Left cardiac atrium (tissue), 4 donors: ENCODE data around the gene KRTAP4-1. TPM values are rescaled to one million over a fixed set of nuclear protein-coding genes. Genes with fewer than 3 reads are reported as not detected.
"Not testable (repeated sequence)": the region's sequence is repeated elsewhere in the genome, so short reads cannot be mapped to it uniquely, and the experiment has no call there.

Experiments used
- ATAC-seq, 2 donors: fragments of 200-7000 bp; cut with Tn5 transposase; one replicate each; pipeline ENCODE4 v1.9.1; 2020; ENCODE audit warnings: mild to moderate bottlenecking in 2 of 2, moderate library complexity in 2 of 2
- DNase-seq: peaks from one replicate; pipeline ENCODE4 v3.0.0-alpha.2; 2020
- intact Hi-C, 2 donors: fragments of 100-400 bp; cut with DNase I; formaldehyde crosslinking; loops; one replicate each; pipeline versions ENCODE4 v1.14.1 to v1.15.1; 2022 to 2023
- long read RNA-seq: library from polyadenylated mRNA; unstranded; transcript quantifications from one replicate; pipeline ENCODE4 v2.0.0, GENCODE V29; 2021
- total RNA-seq, 2 donors: library from RNA; stranded (reverse); fragmentation: NEBNext Ultra II Directional; extraction: Animal tissue kit (Norgen Biotek cat#: 25700); gene quantifications; one replicate each; pipeline ENCODE4 v1.2.1, GENCODE V29; 2021
- donor health status: DM: no; HTN: yes; CAD: no.
- donor health status: DM: no; HTN: yes; CAD: no; lungs with severe emphysema.
- donor health status: DM: yes; HTN: yes; CAD: no.
- donor health status: Dilated cardiomyopathy.

Gene KRTAP4-1
- total RNA-seq = not detected
- long read RNA-seq = 0 reads

GRCh38 chr17:41184480-41184961, at the start of gene KRTAP4-1:
Gene KRTAP4-1 (minus strand): TSS chr17:41184911. CDS start chr17:41184854, 57 bp downstream.
- DNase-seq (no peak), ATAC-seq (no peak)
- intact Hi-C loops = no loop called here

GRCh38 chr17:41232399-41233105, 47.8 kb upstream of the KRTAP4-1 start, which contains the start of gene KRTAP9-3:
Gene KRTAP9-3 (plus strand): TSS chr17:41232449. CDS start chr17:41232502, 53 bp downstream.
- ATAC-seq, intact Hi-C loops, DNase-seq: not testable (repeated sequence)

- ATAC-seq (no peak), DNase-seq (no peak)
- intact Hi-C loops = no loop called here
These were observed 47.0 kb upstream of the KRTAP4-1 start for GRCh38 chr17:41231731-41232130.

- no peak for DNase-seq
- intact Hi-C loops = no loop called here
- ATAC-seq = no peak
These were observed 45.4 kb upstream of the KRTAP4-1 start for GRCh38 chr17:41230094-41230493.

- ATAC-seq, DNase-seq, intact Hi-C loops: not testable (repeated sequence)
These were observed 41.9 kb upstream of the KRTAP4-1 start, which contains the start of gene KRTAP9-2 for GRCh38 chr17:41226598-41227095. Gene KRTAP9-2 (plus strand): TSS chr17:41226648. CDS start chr17:41226655, 7 bp downstream.

GRCh38 chr17:41226051-41226450, 41.3 kb upstream of the KRTAP4-1 start:
- intact Hi-C loops = no loop called here
- DNase-seq (no peak), ATAC-seq (no peak)

GRCh38 chr17:41223821-41224220, 39.1 kb upstream of the KRTAP4-1 start:
- DNase-seq (no peak), ATAC-seq (no peak)
- intact Hi-C loops = no loop called here

- ATAC-seq (no peak), DNase-seq (no peak)
- intact Hi-C loops = no loop called here
These were observed 31.0 kb upstream of the KRTAP4-1 start for GRCh38 chr17:41215681-41216080.

- DNase-seq (no peak), ATAC-seq (no peak)
- intact Hi-C loops = no loop called here
These were observed 27.9 kb upstream of the KRTAP4-1 start for GRCh38 chr17:41212524-41213169.

- ATAC-seq (no peak), DNase-seq (no peak)
- intact Hi-C loops = no loop called here
These were observed 27.2 kb upstream of the KRTAP4-1 start for GRCh38 chr17:41211845-41212466.

GRCh38 chr17:41199421-41200078, 14.8 kb upstream of the KRTAP4-1 start:
- intact Hi-C loops = no loop called here
- no peak for ATAC-seq
- DNase-seq = no peak

- DNase-seq = no peak
- intact Hi-C loops = no loop called here
- no peak for ATAC-seq
These were observed 11.4 kb upstream of the KRTAP4-1 start for GRCh38 chr17:41196068-41196467.

- ATAC-seq = no peak
These were observed 5.6 kb upstream of the KRTAP4-1 start for GRCh38 chr17:41190328-41190727.

GRCh38 chr17:41189837-41190318, 5.2 kb upstream of the KRTAP4-1 start, which contains the start of gene KRTAP9-1:
Gene KRTAP9-1 (plus strand): TSS chr17:41189887. CDS start chr17:41189887, 0 bp downstream.
- ATAC-seq, DNase-seq, intact Hi-C loops: not testable (repeated sequence)

More at GRCh38 chr17:41190328-41190727, 5.6 kb upstream of the KRTAP4-1 start:
- no peak for DNase-seq
- intact Hi-C loops = no loop called here

- DNase-seq = no peak
- intact Hi-C loops = no loop called here
- ATAC-seq = no peak
These were observed 2.2 kb upstream of the KRTAP4-1 start for GRCh38 chr17:41186872-41187271.

- DNase-seq = no peak
- intact Hi-C loops = no loop called here
- ATAC-seq = no peak
These were observed 290 bp upstream of the KRTAP4-1 start for GRCh38 chr17:41185001-41185400.

GRCh38 chr17:41178843-41179616, 5.7 kb downstream of the KRTAP4-1 start:
- ATAC-seq (no peak), DNase-seq (no peak)
- intact Hi-C loops = no loop called here

GRCh38 chr17:41178341-41178740, 6.4 kb downstream of the KRTAP4-1 start:
- DNase-seq (no peak), ATAC-seq (no peak)
- intact Hi-C loops = no loop called here
